DND-41 (cell line): ENCODE data around the gene SCYGR5.

Source experiments
- ATAC-seq: fragments of 200-7000 bp; cut with Tn5 transposase; 3 replicates; pipeline ENCODE4 v1.9.1; 2021; ENCODE audit warnings: low read depth; ENCODE audit not compliant: insufficient read depth
- DNase-seq: peaks from one replicate; pipeline ENCODE4 v3.0.0-alpha.2; 2020
- H2AFZ ChIP-seq: 2 replicates; pipeline ENCODE4 v1.6.0; 2012; ENCODE audit warnings: low read depth, low read length
- H3K27ac ChIP-seq: 2 replicates; pipeline ENCODE4 v1.5.1; 2012; ENCODE audit warnings: low read length, inconsistent platforms
- H3K27me3 ChIP-seq: fragments of 200-600 bp; sonication (generic); 2 replicates; pipeline ENCODE4 v1.6.0; 2012; ENCODE audit warnings: low read length, mild to moderate bottlenecking, inconsistent platforms; ENCODE audit not compliant: insufficient read depth, poor library complexity
- H3K36me3 ChIP-seq: 2 replicates; pipeline ENCODE4 v1.5.1; 2012; ENCODE audit warnings: low read length, inconsistent platforms; ENCODE audit not compliant: insufficient read depth
- H3K4me1 ChIP-seq: 2 replicates; pipeline ENCODE4 v1.5.1; 2012; ENCODE audit warnings: mild to moderate bottlenecking, low read length; ENCODE audit not compliant: insufficient read depth
- H3K4me2 ChIP-seq: 2 replicates; pipeline ENCODE4 v1.6.0; 2012; ENCODE audit warnings: mild to moderate bottlenecking, moderate library complexity, low read length, inconsistent platforms; ENCODE audit not compliant: insufficient read depth
- H3K4me3 ChIP-seq, 2 experiments: fragments of 200-600 bp in 1 of 2; shearing (Covaris generic) in 1 of 2; 2 replicates each; pipeline ENCODE4 v1.5.1; 2012 to 2016; ENCODE audit warnings: inconsistent platforms in 2 of 2, low read length in 2 of 2, mild to moderate bottlenecking in 2 of 2, low read depth in 1 of 2, moderate library complexity in 1 of 2
- H3K79me2 ChIP-seq: 2 replicates; pipeline ENCODE4 v1.6.0; 2012; ENCODE audit warnings: low read length, inconsistent platforms; ENCODE audit not compliant: insufficient read depth
- H3K9ac ChIP-seq: 2 replicates; pipeline ENCODE4 v1.6.0; 2012; ENCODE audit warnings: low read depth, mild to moderate bottlenecking, inconsistent platforms, low read length, moderate library complexity
- H3K9me3 ChIP-seq: 2 replicates; pipeline ENCODE4 v1.5.1; 2012; ENCODE audit warnings: low read length, moderate library complexity, mild to moderate bottlenecking, inconsistent platforms; ENCODE audit not compliant: insufficient read depth, severe bottlenecking
- H4K20me1 ChIP-seq: 2 replicates; pipeline ENCODE4 v1.6.0; 2012; ENCODE audit warnings: low read length; ENCODE audit not compliant: insufficient read depth
- CTCF ChIP-seq: IDR thresholded peaks from 2 replicates; pipeline ENCODE4 v1.5.1; 2012; ENCODE audit warnings: borderline replicate concordance, low read length, moderate library complexity, mild to moderate bottlenecking; ENCODE audit not compliant: poor library complexity, severe bottlenecking; ENCODE audit errors: extremely low read depth
- EZH2 ChIP-seq: IDR thresholded peaks from 3 replicates; pipeline ENCODE4 v1.6.1; 2012; ENCODE audit warnings: borderline replicate concordance, low read depth, mild to moderate bottlenecking, moderate library complexity, low read length, inconsistent platforms; ENCODE audit not compliant: severe bottlenecking

The SCYGR5 gene

GRCh38 chr2:227684258-227684657, 17.7 kb downstream of the SCYGR5 start:
- Histone ChIP-seq H3K79me2 (no peaks in the 10 kb centered on the region), H3K27ac (no peak overlapping the region), H2AFZ (no peak overlapping the region), H3K4me1 (no peaks in the 10 kb centered on the region), H3K9me3 (no peaks in the 10 kb centered on the region), H3K4me2 (no peak overlapping the region), H3K9ac (no peak overlapping the region), H3K36me3 (no peaks in the 10 kb centered on the region), H4K20me1 (no peaks in the 10 kb centered on the region), H3K4me3 (no peak overlapping the region), H3K27me3 (no peaks in the 10 kb centered on the region)
- TF ChIP-seq EZH2 (no peak), CTCF (no peak)
- no peak for ATAC-seq
- no peak for DNase-seq

- Histone ChIP-seq H3K4me1 (no peaks in the 10 kb centered on the region), H3K9me3 (no peaks in the 10 kb centered on the region), H3K9ac (no peak overlapping the region), H4K20me1 (no peaks in the 10 kb centered on the region), H2AFZ (no peak overlapping the region), H3K4me3 (no peak overlapping the region), H3K27ac (no peak overlapping the region), H3K36me3 (no peaks in the 10 kb centered on the region), H3K79me2 (no peaks in the 10 kb centered on the region), H3K4me2 (no peak overlapping the region), H3K27me3 (no peaks in the 10 kb centered on the region)
- DNase-seq (no peak), ATAC-seq (no peak)
- TF ChIP-seq EZH2 (no peak), CTCF (no peak)
Measured at GRCh38 chr2:227687189-227687588, 20.6 kb downstream of the SCYGR5 start.

- no peak for DNase-seq
- H3K36me3 ChIP-seq: no peaks in the 10 kb centered on the region
- H3K27me3 ChIP-seq: no peaks in the 10 kb centered on the region
- no peak for TF ChIP-seq EZH2
- no peak for TF ChIP-seq CTCF
- no peaks in the 10 kb centered on the region for H3K4me1 ChIP-seq
- no peak overlapping the region for H3K4me2 ChIP-seq
- no peak overlapping the region for H3K27ac ChIP-seq
- H3K79me2 ChIP-seq: no peaks in the 10 kb centered on the region
- ATAC-seq: no peak
- no peak overlapping the region for H3K9ac ChIP-seq
- H2AFZ ChIP-seq: no peak overlapping the region
- H3K9me3 ChIP-seq: no peaks in the 10 kb centered on the region
- no peak overlapping the region for H3K4me3 ChIP-seq
- H4K20me1 ChIP-seq: no peaks in the 10 kb centered on the region
Measured at GRCh38 chr2:227696990-227697679, 30.5 kb downstream of the SCYGR5 start.

- no peak for DNase-seq
- no peak overlapping the region for H3K9ac ChIP-seq
- H3K79me2 ChIP-seq: no peaks in the 10 kb centered on the region
- no peak overlapping the region for H2AFZ ChIP-seq
- no peak overlapping the region for H3K4me3 ChIP-seq
- no peak overlapping the region for H3K27ac ChIP-seq
- H3K9me3 ChIP-seq: no peaks in the 10 kb centered on the region
- no peaks in the 10 kb centered on the region for H3K4me1 ChIP-seq
- H3K4me2 ChIP-seq: no peak overlapping the region
- H3K27me3 ChIP-seq: no peaks in the 10 kb centered on the region
- no peaks in the 10 kb centered on the region for H4K20me1 ChIP-seq
- no peaks in the 10 kb centered on the region for H3K36me3 ChIP-seq
- no peak for TF ChIP-seq CTCF
- no peak for TF ChIP-seq EZH2
- no peak for ATAC-seq
Measured at GRCh38 chr2:227701556-227701955, 35.0 kb downstream of the SCYGR5 start.
